ENCODE data around the gene PPARG.

DNA sequence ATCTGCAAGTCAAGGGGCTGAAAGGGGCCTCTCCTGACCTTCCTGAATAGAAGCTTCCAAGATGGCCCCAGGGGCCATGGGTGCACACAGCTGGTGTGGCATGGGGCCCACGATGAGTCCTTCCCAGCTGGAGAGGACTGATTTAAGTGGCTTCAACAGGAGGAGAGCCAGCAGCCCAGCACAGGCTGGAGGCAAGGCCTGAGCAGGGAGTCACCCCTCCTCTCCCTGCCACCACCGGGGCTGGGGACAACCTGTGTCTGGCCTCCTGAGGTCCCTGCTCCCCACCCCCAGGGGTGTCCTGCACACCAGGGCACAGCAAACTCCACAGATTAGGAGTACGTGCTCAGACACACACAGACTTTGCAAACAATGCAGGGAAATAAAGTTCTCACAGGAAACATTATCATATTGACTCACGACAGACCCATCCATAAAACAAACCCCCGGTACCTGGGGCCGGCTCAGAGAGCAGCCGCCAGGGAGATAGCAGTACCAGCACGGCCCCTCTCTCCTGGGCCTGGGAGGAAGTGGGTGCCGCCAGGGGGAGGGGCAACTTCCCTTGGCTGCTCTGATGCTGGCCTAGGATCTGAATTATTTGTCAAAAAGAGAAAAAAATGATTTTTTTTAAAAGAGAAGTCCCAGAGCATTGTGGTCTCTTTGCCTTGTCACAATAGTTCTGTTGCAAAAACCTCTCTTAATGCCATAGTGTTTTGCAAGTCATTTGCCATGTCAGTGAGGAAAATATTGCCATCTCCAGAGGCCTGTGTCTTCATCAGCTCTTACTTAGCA is 173.5 kb downstream of the PPARG start:
- TF ChIP-seq ESRRA (IDR thresholded peaks at IDR 0.05; ENCODE audit: low read length) (no peak), CBFB (IDR thresholded peaks at IDR 0.05; ENCODE audit: low read depth) (no peak), RELA (IDR thresholded peaks at IDR 0.05; ENCODE audit: borderline replicate concordance, partially characterized antibody) (no peak), ZNF24 (IDR thresholded peaks at IDR 0.05) (no peak), POLR2AphosphoS5 (IDR thresholded peaks at IDR 0.05; ENCODE audit: low read length) (no peak), RCOR1 (conservative IDR thresholded peaks at IDR 0.05; ENCODE audit: low read depth, low read length) (no peak), HDAC2 (IDR thresholded peaks at IDR 0.05) (no peak), SREBF2 (IDR thresholded peaks at IDR 0.05; ENCODE audit: low read length) (no peak), CBX3 (IDR thresholded peaks at IDR 0.05; ENCODE audit: borderline replicate concordance, low read depth) (no peak)
- TF ChIP-seq, protein P1, sequence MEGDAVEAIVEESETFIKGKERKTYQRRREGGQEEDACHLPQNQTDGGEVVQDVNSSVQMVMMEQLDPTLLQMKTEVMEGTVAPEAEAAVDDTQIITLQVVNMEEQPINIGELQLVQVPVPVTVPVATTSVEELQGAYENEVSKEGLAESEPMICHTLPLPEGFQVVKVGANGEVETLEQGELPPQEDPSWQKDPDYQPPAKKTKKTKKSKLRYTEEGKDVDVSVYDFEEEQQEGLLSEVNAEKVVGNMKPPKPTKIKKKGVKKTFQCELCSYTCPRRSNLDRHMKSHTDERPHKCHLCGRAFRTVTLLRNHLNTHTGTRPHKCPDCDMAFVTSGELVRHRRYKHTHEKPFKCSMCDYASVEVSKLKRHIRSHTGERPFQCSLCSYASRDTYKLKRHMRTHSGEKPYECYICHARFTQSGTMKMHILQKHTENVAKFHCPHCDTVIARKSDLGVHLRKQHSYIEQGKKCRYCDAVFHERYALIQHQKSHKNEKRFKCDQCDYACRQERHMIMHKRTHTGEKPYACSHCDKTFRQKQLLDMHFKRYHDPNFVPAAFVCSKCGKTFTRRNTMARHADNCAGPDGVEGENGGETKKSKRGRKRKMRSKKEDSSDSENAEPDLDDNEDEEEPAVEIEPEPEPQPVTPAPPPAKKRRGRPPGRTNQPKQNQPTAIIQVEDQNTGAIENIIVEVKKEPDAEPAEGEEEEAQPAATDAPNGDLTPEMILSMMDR (IDR thresholded peaks at IDR 0.05 in 2 of 3, conservative IDR thresholded peaks at IDR 0.05 in 1 of 3; ENCODE audit: control insufficient read depth in 2 of 3, extremely low read depth in 1 of 3, insufficient read depth in 1 of 3, low read depth in 3 of 3, low read length in 3 of 3), result no peak
- TF ChIP-seq, protein P2, sequence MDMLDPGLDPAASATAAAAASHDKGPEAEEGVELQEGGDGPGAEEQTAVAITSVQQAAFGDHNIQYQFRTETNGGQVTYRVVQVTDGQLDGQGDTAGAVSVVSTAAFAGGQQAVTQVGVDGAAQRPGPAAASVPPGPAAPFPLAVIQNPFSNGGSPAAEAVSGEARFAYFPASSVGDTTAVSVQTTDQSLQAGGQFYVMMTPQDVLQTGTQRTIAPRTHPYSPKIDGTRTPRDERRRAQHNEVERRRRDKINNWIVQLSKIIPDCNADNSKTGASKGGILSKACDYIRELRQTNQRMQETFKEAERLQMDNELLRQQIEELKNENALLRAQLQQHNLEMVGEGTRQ (IDR thresholded peaks at IDR 0.05; ENCODE audit: borderline replicate concordance, low read depth, low read length), result no peak
